Suppressor macrophage treated with lipopolysaccharide for 4 hours (primary cell): ENCODE results near the gene GAB2.
"Not testable (repeated sequence)": the region's sequence is repeated elsewhere in the genome, so short reads cannot be mapped to it uniquely, and the experiment has no call there.

Experiments used
- DNase-seq: peaks from one replicate; pipeline ENCODE4 v3.0.0-alpha.2; 2020

GAB2 gene

GRCh38 chr11:78241475-78241874 lies 176.1 kb downstream of the GAB2 start:
- DNase-seq: no peak

DNA sequence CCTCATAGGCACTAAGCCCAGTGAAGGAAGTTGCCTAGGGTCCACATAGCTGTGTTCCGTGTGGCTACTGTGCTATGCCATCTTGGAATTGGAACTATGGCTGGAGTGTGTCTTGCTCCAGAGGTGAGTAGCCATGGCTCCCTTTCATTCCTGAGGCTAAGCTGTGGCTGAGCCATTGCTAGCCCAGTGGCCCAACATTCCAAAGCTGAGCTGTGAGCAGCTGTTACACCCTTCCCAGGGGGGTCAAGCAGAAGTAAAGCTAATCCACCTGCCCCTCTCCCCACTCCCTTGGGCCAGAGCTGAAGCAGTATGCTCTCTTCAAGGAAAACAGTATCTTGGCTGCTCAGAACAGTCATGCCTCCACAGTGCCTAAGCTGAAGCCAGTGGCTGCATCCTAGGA lies 177.8 kb downstream of the GAB2 start:
- DNase-seq: no peak

DNA sequence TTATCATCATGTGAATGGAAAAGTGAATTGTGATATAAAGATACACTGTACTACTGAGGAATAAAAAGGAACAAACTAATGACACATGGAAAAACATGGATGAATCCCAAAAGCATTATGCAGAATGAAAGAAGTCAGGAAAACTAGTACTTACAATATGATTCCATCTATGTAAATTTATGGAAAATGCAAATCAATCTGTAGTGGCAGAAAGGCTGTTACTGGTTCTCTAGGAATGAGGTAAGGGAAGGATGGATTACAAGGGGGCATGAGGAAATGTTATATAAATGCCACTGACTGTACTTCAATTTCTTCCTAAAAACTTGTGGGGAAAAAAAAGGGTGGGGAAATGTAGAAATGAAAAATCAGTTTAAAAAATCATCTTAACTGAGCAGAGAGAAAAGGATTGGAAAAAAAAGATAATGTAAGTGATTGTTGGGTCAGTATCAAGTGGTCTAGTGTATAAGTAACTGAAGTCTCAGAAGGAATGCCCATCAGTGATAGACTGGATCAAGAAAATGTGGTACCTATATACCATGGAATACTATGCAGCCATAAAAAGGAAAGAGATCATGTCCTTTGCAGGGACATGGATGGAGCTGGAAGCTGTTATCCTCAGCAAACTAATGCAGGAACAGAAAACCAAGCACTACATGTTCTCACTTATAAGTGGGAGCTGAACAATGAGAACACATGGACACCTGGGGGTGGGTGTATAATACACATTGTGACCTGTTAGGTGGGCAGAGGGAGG lies 180.2 kb downstream of the GAB2 start:
- no peak for DNase-seq

DNA sequence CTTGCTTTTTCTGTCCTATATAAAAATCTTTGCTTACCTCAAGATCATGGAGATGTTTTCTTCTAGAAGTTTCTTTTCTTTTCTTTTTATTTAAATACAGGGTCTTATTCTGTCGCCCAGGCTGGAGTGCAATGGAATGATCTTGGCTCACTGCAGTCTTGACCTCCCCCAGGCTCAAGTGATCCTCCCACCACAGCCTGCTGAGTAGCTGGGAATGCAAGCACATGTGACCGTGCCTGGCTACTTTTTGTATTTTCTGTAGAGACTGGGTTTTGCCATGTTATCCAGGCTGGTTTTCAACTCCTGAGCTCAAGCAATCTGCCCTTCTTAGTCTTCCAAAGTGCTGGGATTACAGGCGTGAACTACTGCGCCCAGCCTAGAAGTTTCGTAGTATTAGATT lies 183.6 kb downstream of the GAB2 start:
- no peak for DNase-seq

DNA sequence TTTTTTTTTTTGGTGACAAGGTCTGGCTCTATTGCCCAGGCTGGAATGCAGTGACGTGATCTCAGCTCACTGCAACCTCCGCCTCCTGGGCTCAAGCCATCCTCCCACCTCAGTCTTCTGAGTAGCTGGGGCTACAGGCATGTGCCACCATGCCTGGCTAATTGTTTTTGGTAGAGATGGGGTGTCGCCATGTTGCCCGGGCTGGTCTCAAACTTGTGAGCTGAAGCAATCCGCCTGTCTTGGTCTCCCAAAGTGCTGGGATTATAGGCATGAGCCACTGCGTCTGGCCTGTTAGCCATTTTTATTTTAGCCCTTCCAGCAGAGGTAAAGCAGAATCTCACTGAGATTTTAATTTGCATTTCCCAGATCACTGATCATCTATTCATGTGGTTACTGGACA lies 184.6 kb downstream of the GAB2 start:
- DNase-seq: not testable (repeated sequence)

DNA sequence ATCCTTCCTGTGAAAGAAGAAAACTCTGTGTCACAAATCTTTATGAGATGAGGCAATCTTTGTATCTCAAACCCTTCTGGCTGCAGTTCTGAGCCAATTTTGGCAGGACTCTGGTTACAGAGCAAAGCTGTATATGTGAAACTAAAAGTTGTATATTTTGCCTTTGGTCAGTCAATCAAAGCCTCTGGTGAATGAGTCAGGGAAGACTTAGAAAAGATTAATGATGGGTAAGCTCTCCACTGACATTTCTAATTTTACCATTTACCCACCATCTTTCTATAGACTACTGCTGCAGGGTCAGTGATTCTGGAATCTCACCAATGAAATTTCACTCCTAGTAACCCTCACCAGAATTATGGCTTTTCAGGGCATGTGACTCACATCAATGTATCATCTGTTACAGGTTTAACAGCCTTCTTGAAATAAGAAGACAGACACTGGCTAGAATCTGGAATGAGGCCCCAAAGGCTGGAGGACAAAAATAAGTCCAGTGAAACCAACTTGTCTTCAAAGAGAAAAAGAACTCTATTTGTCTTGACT lies 185.6 kb downstream of the GAB2 start:
- DNase-seq: peak; percentile 20

DNA sequence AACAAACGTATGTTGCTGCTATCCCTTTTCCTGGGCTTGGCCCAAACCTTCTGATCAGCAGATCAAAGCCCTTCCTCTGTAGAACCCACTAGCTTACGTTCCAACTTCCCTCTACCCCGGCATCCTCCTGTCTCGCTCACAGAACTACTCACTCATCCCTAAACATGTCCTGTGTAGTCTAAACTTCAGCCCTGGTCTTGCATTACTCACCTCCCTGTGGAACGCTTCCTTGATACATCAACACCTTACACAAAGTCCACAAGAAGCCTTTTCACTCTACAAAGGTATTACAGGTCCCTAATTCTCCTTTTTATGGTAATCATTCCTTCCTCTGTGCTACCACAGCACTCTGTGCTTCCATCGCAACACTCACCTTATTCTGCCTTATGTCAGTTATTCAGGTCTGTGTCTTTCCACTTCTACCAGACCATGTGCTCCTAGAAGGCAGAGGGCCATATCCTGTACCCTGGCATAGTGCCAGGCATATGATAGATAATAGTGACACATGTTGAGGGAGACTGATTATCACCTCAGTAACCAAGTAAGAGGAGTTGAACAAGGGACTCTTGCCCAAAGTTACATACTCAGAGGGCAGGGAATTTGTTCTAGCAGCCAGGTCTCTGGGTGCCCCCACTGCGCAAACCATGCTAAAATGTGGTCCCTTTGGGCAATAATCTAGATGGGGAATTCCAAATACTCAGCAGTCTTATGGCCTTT lies 187.3 kb downstream of the GAB2 start:
- DNase-seq: no peak

GRCh38 chr11:78229106-78229505 lies 188.5 kb downstream of the GAB2 start:
- DNase-seq: no peak

DNA sequence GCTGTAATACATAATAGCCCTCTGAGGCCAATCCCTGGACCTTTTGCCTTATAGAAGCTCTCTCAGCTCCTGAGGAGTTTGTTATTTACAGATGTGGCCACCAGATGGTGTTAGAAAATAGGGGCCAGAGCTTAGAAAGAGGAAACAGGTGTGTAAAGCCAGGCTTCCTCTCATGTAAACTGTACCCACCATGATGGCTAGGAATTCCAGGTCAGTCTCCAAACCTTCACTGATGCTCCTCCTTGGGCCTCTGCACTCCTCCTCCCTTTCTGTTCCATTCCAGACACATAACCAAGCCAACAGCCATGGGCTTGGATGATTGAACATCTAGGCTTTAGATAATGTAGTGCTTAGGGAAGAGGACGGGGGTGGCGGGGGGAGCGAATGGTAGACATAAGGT lies 189.2 kb downstream of the GAB2 start:
- peak; percentile 55 for DNase-seq

- no peak for DNase-seq
These were observed 189.7 kb downstream of the GAB2 start for GRCh38 chr11:78227921-78228320.

GRCh38 chr11:78226684-78227680 lies 190.6 kb downstream of the GAB2 start:
- peak; percentile 20 for DNase-seq

- DNase-seq: no peak
These were observed 192.7 kb downstream of the GAB2 start for GRCh38 chr11:78224906-78225420.

DNA sequence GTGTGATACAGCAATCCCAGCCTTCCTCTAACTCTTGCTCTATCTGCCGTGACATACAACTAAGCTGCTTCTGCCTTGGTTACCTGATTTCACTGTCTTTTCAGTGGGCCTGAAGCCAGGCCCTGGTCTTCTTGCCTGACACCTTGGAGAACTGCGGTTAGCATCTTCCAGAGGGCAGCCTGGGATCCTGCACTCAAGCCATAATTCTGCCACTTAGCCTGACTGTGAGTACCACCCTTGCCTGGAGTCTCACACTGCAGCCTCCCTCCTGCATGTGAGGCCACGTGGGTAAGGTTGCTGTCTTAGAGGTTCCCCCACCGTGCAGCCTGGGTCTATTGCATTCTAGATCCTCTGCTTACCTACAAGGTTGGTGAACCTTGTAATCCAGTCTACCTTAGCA lies 193.1 kb downstream of the GAB2 start:
- no peak for DNase-seq

GRCh38 chr11:78223320-78223954 lies 194.2 kb downstream of the GAB2 start:
- DNase-seq: no peak

- not testable (repeated sequence) for DNase-seq
These were observed 194.9 kb downstream of the GAB2 start for GRCh38 chr11:78222726-78223125.

DNA sequence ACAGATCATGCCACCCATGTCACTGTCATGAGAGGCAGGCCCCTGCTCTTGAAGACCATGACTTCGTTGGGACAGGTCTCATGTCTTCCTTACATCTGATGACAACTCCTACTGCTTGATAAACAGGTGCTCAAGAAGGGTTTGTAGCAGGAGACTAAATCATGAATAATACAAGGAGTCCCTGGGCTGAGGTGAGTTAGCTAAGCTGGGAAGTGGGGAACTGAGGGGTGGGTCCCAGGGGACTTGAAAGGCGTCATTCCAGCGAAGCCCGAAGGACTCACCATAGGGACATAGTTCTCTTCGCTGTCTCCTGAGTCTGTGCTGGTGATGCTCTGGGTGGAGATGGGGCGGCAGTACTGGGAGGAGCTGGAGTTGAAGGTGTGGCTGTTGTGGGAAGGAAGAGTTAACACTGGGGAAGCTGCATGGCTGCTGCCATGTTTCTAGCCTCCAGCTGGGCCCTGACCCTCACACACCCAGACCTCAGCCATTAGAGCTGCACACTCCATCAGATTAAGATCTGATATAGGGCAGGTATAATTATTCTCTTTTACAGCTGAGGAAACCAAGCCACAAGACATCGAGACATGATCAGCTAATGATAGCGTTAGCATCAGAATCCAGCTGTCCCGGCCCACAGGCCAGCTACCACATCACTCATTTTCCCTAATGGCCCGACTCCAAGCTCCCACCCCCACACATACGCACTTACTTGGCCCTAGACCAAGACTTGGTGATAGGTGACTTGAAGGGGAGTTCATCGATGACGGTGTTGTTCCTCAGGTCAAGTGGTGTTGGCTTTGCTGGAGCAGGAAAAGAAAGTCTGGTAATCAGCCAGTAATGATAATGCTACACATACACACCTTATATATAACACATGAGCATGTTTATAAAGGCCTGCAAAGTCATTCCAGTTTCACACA lies 196.0 kb downstream of the GAB2 start:
- no peak for DNase-seq

DNA sequence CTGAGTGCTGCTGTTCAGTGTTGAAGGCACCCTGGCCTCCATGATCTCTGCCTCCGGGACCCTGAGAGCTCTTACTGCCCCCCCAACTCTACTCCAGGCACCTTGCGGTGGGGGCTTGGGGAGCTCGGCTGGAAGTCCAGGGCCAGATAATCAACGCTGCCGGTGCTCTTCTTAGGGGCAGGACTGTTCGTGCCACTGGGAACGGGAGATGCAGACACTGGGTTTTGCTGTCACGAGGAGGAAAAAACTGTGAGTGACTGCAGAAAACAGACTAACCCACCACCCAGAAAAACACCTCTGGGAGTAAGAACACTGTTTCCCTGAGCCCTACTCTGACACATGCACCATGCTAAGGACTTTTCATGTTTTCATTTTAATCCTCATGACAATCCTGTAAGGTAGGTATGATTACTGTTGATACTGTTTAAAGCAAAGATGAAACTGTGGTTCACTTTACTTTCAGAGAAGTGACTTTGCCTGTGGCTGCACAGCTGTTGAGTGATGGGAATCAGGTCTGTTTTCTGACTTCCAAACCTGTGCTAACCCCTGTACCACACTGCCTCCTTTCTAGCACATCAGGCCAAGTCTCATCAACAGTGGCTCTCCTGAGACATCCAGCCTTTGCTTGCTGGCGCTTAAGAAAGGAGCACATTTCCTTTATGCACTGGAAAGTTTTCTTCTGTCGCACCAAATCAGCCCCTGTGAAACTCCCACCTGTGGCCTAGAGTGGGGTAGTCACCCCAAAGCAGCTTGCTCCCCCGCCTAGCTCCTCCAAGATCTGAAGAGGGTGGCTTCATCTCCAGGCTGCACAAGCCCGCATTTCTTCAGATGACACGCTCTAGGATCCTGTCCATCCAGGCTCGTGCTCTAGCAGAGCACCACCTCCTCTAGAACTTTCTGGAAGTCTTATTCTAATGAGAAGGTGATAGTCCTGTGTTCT lies 197.1 kb downstream of the GAB2 start:
- DNase-seq: no peak

- DNase-seq: no peak
These were observed 198.0 kb downstream of the GAB2 start for GRCh38 chr11:78219493-78220217.
